Measurements from ENCODE around the gene PARVA.

Gene PARVA

DNA sequence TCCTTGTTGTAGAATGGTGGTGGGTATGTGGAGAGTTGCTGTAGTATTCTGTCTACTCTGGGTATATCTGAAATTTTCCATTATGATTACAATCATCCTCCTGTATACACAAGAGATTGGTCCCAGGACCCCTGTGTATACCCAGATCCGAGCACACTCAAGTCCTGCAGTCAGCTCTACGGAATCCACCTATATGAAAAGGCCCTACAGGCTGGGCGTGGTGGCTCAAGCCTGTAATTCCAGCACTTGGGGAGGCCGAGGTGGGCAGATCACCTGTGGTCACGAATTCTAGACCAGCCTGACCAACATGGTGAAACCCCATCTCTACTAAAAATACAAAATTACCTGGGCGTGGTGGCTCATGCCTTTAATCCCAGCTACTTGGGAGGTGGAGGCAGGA, 17.2 kb downstream of the PARVA start:
- Histone ChIP-seq H3K4me1 (ENCODE audit: insufficient read depth, low read length) (no peaks in the 10 kb centered on the region), H3K27ac (ENCODE audit: low read length) (no peak overlapping the region), H3K9me3 (ENCODE audit: insufficient read depth, low read depth, low read length) (peaks cover 10% of the 10 kb centered on the region), H3K27me3 (ENCODE audit: insufficient read depth, low read length) (no peaks in the 10 kb centered on the region), H3K9ac (ENCODE audit: low read depth, low read length) (no peak overlapping the region), H3K4me3 (ENCODE audit: low read length) (no peak overlapping the region), H3K36me3 (ENCODE audit: insufficient read depth, low read depth, low read length) (no peaks in the 10 kb centered on the region)

DNA sequence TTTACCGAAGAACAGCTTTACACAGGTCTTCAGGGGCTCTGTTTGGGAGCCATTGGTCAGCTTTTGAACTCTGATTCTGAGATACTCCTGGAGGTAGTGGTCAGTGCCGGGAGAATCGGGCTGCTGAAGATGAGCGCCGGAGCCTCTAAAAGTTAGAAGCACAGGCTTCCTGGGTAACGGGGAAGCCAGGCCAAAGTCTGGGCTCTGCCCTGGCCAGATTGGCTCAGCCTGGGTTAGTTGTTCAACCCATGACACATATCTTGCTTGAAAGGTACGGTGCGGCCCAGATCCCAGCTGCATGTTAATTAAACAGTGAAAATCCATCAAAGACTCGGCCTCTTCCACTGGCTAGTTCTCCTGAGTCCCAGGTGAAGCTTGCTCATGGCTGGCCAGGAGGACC, 18.0 kb downstream of the PARVA start:
- Histone ChIP-seq H3K9me3 (ENCODE audit: insufficient read depth, low read depth, low read length) (peaks cover 10% of the 10 kb centered on the region), H3K27me3 (ENCODE audit: insufficient read depth, low read length) (no peaks in the 10 kb centered on the region), H3K36me3 (ENCODE audit: insufficient read depth, low read depth, low read length) (no peaks in the 10 kb centered on the region), H3K9ac (ENCODE audit: low read depth, low read length) (no peak overlapping the region), H3K4me3 (ENCODE audit: low read length) (no peak overlapping the region), H3K4me1 (ENCODE audit: insufficient read depth, low read length) (no peaks in the 10 kb centered on the region), H3K27ac (ENCODE audit: low read length) (no peak overlapping the region)

DNA sequence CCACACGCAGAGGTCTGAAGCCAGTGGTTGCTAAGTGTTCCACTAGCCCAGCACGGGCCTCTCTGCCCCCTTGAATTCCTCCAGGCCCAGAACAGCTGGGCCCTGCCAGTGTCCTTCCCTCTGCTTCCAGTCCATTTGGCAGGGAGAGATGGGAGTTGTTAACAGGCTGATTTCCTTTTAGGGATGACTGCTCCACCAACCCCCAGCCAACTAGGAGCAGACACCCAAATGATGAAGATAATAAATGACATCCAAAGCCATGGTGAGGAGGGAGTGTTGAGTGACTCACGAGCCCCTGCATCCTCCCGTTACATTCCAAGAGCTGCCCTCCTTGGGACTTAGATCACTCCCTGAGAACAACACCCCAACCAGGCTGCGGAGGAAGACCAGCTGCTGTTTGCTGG, 20.6 kb downstream of the PARVA start:
- Histone ChIP-seq H3K36me3 (ENCODE audit: insufficient read depth, low read depth, low read length) (no peaks in the 10 kb centered on the region), H3K9me3 (ENCODE audit: insufficient read depth, low read depth, low read length) (peaks cover 10% of the 10 kb centered on the region), H3K9ac (ENCODE audit: low read depth, low read length) (no peak overlapping the region), H3K27me3 (ENCODE audit: insufficient read depth, low read length) (no peaks in the 10 kb centered on the region), H3K4me1 (ENCODE audit: insufficient read depth, low read length) (0 out of 2 replicates have a peak, but pooled peaks cover 3% of the 10 kb centered on the region), H3K27ac (ENCODE audit: low read length) (no peak overlapping the region), H3K4me3 (ENCODE audit: low read length) (no peak overlapping the region)

DNA sequence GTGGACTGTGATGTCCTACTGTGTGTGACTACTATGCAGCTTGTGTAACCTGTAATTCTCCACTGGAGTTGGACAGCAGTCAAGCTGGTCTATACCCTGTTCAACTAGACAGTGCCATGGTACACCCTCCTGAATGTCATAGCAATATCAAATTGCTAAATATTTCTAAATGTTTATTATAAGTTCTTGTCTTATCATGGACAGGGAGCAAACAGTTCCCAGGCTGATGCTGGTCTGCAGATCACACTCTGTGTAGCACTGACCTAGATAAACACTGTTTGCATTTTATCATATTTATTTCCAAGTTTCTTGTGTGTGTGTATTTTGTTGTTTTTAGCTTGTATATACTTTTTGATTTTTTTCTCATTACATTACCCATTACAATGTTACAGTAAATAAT, 22.0 kb downstream of the PARVA start:
- Histone ChIP-seq H3K27me3 (ENCODE audit: insufficient read depth, low read length) (no peaks in the 10 kb centered on the region), H3K4me1 (ENCODE audit: insufficient read depth, low read length) (0 out of 2 replicates have a peak, but pooled peaks cover 3% of the 10 kb centered on the region), H3K9me3 (ENCODE audit: insufficient read depth, low read depth, low read length) (peaks cover 4% of the 10 kb centered on the region), H3K4me3 (ENCODE audit: low read length) (no peak overlapping the region), H3K27ac (ENCODE audit: low read length) (no peak overlapping the region), H3K9ac (ENCODE audit: low read depth, low read length) (no peak overlapping the region), H3K36me3 (ENCODE audit: insufficient read depth, low read depth, low read length) (no peaks in the 10 kb centered on the region)

DNA sequence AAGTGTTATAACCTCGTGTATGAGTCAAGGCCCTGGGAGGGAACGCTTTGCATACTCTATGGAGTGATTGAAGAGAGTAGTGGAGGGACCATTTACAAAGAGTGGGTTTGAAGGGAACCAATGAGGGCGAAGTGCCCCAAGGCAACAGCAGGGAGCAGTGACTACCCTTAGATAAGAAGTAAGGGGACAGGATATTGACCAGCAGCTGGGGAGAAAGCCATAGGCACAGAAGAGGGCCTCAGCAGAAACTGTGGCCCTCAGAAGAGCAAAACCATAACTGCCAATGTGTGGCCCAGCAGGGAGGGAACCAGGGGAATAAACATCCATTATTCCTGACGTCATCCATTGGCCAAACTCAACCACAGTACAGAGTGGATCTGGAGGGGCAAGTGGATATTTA, 24.7 kb downstream of the PARVA start:
- Histone ChIP-seq H3K4me1 (ENCODE audit: insufficient read depth, low read length) (0 out of 2 replicates have a peak, but pooled peaks cover 3% of the 10 kb centered on the region), H3K9ac (ENCODE audit: low read depth, low read length) (no peak overlapping the region), H3K27me3 (ENCODE audit: insufficient read depth, low read length) (no peaks in the 10 kb centered on the region), H3K27ac (ENCODE audit: low read length) (no peak overlapping the region), H3K4me3 (ENCODE audit: low read length) (no peak overlapping the region), H3K9me3 (ENCODE audit: insufficient read depth, low read depth, low read length) (no peaks in the 10 kb centered on the region; the same call in 1 of the 2 replicates), H3K36me3 (ENCODE audit: insufficient read depth, low read depth, low read length) (no peaks in the 10 kb centered on the region)

DNA sequence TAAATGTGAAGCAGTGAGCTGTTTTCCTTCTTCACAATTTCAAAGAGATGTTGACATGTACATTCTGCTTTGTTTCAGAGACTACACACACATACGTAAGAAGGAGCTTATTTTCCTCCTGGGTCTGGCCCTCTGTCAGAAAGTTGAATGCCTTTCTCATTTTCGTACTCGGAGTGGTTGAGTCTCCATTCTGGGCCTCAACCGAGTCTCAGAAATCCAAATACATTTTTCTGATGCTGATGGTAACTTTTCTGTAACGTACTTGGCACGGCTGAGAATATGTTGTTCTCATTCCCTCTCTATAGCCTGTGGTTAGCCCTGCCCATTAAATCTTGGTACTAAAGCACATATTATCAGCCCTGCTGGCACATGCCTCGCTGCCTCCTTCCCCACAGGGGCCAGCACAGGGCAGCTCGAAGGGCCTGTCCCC, 25.3 kb downstream of the PARVA start:
- Histone ChIP-seq H3K9me3 (ENCODE audit: insufficient read depth, low read depth, low read length) (no peaks in the 10 kb centered on the region; the same call in 1 of the 2 replicates), H3K9ac (ENCODE audit: low read depth, low read length) (no peak overlapping the region), H3K4me1 (ENCODE audit: insufficient read depth, low read length) (0 out of 2 replicates have a peak, but pooled peaks cover 3% of the 10 kb centered on the region), H3K27me3 (ENCODE audit: insufficient read depth, low read length) (no peaks in the 10 kb centered on the region), H3K27ac (ENCODE audit: low read length) (no peak overlapping the region), H3K36me3 (ENCODE audit: insufficient read depth, low read depth, low read length) (no peaks in the 10 kb centered on the region), H3K4me3 (ENCODE audit: low read length) (no peak overlapping the region)

DNA sequence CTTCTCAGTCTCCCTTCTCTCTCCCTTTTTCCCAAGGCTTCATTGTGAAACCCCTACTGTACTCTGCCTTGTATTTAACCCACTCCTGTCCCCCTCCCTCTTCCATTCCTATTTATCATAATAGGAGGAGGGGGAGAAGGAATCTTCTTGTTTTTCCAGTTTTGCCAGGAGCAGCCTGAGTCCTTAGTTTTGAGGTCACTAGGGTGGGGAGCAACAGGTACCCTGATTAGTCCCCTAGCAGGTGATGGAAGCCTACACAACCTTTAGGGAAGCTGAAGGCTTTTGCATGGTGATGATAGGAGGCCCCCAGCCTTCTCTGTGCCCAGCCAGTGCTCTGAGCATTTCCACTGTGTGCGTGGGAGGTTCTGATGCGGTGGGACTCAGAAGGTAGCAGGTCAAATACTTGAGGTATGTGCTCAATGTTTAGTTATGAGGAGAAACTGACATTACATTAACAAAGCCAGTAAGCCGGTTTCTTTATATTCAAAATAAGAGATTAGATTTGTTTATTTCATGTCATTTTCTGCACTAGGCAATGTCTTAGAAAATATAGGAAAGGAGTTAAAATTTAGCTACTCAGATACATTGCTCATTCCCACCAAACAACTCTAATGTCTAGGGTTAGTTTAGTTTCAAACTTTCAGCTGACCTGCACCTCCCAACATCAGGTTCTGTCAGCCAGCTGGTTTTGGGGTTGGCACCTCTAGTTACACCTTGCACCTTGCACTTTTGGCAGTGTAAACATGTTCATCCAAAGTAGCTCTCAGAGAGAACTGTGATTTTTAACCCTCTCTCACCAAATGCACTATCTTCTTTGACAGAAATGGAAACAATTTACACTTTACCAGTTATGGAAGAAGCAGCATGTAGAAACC, 26.0 kb downstream of the PARVA start:
- H3K9ac ChIP-seq (ENCODE audit: low read depth, low read length): no peak overlapping the region
- H3K4me3 ChIP-seq (ENCODE audit: low read length): no peak overlapping the region
- no peaks in the 10 kb centered on the region for H3K36me3 ChIP-seq (ENCODE audit: insufficient read depth, low read depth, low read length)
- no peak overlapping the region for H3K27ac ChIP-seq (ENCODE audit: low read length)
- H3K9me3 ChIP-seq (ENCODE audit: insufficient read depth, low read depth, low read length): no peaks in the 10 kb centered on the region; the same call in 1 of the 2 replicates
- 0 out of 2 replicates have a peak, but pooled peaks cover 3% of the 10 kb centered on the region for H3K4me1 ChIP-seq (ENCODE audit: insufficient read depth, low read length)
- no peaks in the 10 kb centered on the region for H3K27me3 ChIP-seq (ENCODE audit: insufficient read depth, low read length)

DNA sequence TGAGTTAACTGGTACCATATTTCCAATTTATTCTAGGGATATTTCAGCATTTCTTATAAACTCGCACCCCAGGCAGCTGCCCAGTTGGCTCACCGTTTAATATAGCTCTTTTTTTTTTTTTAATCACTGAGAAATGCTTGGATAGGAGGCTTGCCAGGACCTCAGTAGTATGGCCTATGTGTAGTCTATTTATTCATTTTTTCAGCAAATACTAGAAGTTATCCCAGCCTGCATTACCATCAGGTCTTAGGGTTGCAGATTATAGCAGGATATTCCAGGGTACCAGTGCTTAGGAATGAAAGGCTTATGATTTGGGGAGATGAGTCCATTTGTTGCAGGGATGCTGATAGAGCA, 26.6 kb downstream of the PARVA start:
- Histone ChIP-seq H3K9me3 (ENCODE audit: insufficient read depth, low read depth, low read length) (no peaks in the 10 kb centered on the region; the same call in 1 of the 2 replicates), H3K27me3 (ENCODE audit: insufficient read depth, low read length) (no peaks in the 10 kb centered on the region), H3K36me3 (ENCODE audit: insufficient read depth, low read depth, low read length) (no peaks in the 10 kb centered on the region), H3K4me1 (ENCODE audit: insufficient read depth, low read length) (0 out of 2 replicates have a peak, but pooled peaks cover 3% of the 10 kb centered on the region), H3K27ac (ENCODE audit: low read length) (no peak overlapping the region), H3K9ac (ENCODE audit: low read depth, low read length) (no peak overlapping the region), H3K4me3 (ENCODE audit: low read length) (no peak overlapping the region)

DNA sequence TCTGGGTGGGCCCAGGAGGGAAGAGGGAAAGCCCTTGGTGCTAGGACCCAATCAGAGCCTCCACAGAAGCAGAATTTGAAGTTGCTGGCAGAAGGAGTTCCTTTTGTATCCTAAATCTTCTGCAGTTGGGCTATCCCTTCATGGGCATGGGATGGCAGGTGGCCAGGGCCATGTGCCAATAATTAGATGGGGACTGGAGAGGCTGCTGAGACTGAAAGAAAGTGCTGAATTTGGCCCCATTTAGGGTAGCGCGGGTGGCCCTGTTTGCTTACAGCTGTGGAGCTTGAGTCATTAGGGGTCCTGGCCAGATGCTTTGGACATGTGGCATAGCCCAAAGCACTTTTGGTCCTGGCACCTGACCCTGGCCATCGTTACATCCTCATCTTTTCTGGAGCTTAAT, 27.1 kb downstream of the PARVA start:
- no peak overlapping the region for H3K27ac ChIP-seq (ENCODE audit: low read length)
- H3K9me3 ChIP-seq (ENCODE audit: insufficient read depth, low read depth, low read length): no peaks in the 10 kb centered on the region; the same call in 1 of the 2 replicates
- H3K4me3 ChIP-seq (ENCODE audit: low read length): no peak overlapping the region
- H3K27me3 ChIP-seq (ENCODE audit: insufficient read depth, low read length): no peaks in the 10 kb centered on the region
- H3K9ac ChIP-seq (ENCODE audit: low read depth, low read length): no peak overlapping the region
- H3K4me1 ChIP-seq (ENCODE audit: insufficient read depth, low read length): 0 out of 2 replicates have a peak, but pooled peaks cover 3% of the 10 kb centered on the region
- no peaks in the 10 kb centered on the region for H3K36me3 ChIP-seq (ENCODE audit: insufficient read depth, low read depth, low read length)

DNA sequence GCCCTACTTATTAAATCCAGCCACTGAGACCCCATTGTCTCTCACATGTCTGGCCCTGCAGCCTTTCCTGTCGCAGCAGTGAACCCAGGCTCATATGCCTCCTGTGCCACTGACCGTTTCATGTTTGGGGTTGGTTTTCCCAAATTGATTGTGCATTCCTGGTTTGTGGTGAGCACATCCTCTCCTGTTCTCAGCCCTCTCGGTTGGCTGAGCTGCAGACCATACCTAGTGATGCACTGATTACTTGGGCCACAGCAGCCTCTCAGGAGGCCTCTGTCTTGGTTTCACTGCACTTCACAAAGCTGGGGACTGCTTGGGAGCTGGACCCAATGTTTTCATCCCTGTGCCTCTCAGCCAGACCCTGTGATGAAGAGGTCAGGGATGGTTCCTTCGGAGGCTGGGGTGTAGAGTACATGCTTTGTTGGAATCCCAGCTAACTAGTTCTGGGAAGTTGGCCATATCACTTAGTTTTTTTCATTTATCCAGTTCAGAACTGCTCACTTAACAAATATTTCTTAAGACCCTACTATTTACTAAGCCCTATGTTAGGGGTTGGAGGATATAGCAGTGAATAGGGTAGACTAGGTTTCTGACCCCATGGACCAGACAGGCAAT, 30.9 kb downstream of the PARVA start:
- no peak overlapping the region for H3K4me3 ChIP-seq (ENCODE audit: low read length)
- H3K9me3 ChIP-seq (ENCODE audit: insufficient read depth, low read depth, low read length): no peaks in the 10 kb centered on the region; the same call in 1 of the 2 replicates
- no peaks in the 10 kb centered on the region for H3K27me3 ChIP-seq (ENCODE audit: insufficient read depth, low read length)
- H3K4me1 ChIP-seq (ENCODE audit: insufficient read depth, low read length): peaks cover 12% of the 10 kb centered on the region
- no peak overlapping the region for H3K27ac ChIP-seq (ENCODE audit: low read length)
- no peaks in the 10 kb centered on the region for H3K36me3 ChIP-seq (ENCODE audit: insufficient read depth, low read depth, low read length)
- no peak overlapping the region for H3K9ac ChIP-seq (ENCODE audit: low read depth, low read length)

DNA sequence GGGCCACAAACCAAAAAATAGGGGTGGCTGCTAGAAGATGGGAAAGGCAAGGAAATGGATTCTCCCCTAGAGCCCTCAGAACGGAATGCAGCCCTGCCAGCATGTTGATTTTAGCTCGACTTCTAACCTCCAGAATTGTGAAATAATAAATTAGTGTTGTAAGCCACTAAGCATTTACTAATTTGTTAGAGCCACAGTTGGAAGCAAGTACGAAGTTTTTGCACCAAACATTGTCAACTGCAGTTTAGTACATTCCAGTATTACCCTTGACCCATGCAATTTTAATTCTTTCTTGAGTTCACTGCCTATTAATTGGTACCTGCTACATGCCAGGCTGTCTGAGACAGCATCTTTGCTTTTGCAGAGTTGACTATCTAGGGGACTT, 32.2 kb downstream of the PARVA start:
- no peak overlapping the region for H3K9ac ChIP-seq (ENCODE audit: low read depth, low read length)
- no peak overlapping the region for H3K4me3 ChIP-seq (ENCODE audit: low read length)
- no peaks in the 10 kb centered on the region for H3K27me3 ChIP-seq (ENCODE audit: insufficient read depth, low read length)
- H3K36me3 ChIP-seq (ENCODE audit: insufficient read depth, low read depth, low read length): no peaks in the 10 kb centered on the region
- no peak overlapping the region for H3K27ac ChIP-seq (ENCODE audit: low read length)
- peaks cover 20% of the 10 kb centered on the region for H3K4me1 ChIP-seq (ENCODE audit: insufficient read depth, low read length)
- H3K9me3 ChIP-seq (ENCODE audit: insufficient read depth, low read depth, low read length): no peaks in the 10 kb centered on the region; the same call in 1 of the 2 replicates
